K562 (cell line): ENCODE measurements around the gene FGF14. TPM values are rescaled to one million over a fixed set of nuclear protein-coding genes. Genes with fewer than 3 reads are reported as not detected.

ENCODE experiments used
- ATAC-seq: fragments of 200-7000 bp; cut with Tn5 transposase; 3 replicates; pipeline ENCODE4 v1.9.1; 2020; ENCODE audit warnings: moderate library complexity
- BruUV-seq: library from RNA; stranded (reverse); fragments of 400-500 nt; replicated peaks from 2 replicates; lab custom pipeline; 2021; lab: Mats Ljungman, UMichigan
- CTCF ChIA-PET: fragments of 300-600 bp; formaldehyde crosslinking; extraction: SDS; loops from one replicate; lab custom pipeline; 2021; ENCODE audit warnings: low intra/inter-chr PET ratio; lab: Yijun Ruan, JAX
- POLR2A ChIA-PET: fragments of 300-600, 350-650 bp; sonication (Branson Sonifier 250); formaldehyde crosslinking; extraction: SDS; loops from one replicate; lab custom pipeline; 2021; ENCODE audit warnings: antibody characterized with exemption, inconsistent platforms; lab: Yijun Ruan, JAX
- DNase-seq, 4 experiments: peaks; one replicate each; pipeline versions ENCODE4 v3.0.0 to v3.0.0-alpha.2; 2011 to 2018; ENCODE audit warnings: low spot score in 3 of 4, mixed read lengths in 3 of 4; ENCODE audit errors: extremely low read depth in 1 of 4
- FAIRE-seq: peaks from 2 replicates; lab custom pipeline; 2011; peaks lifted over from hg19 to GRCh38; lab: Jason Lieb, UNC
- H2AFZ ChIP-seq: 2 replicates; pipeline ENCODE4 v1.6.0; 2011; ENCODE audit warnings: low read depth, low read length, control low read depth, inconsistent platforms
- H3K27ac ChIP-seq: fragments of 200-600 bp; 3 replicates; pipeline ENCODE4 v1.8.0; 2011; ENCODE audit warnings: low read depth, mild to moderate bottlenecking, control low read depth, inconsistent platforms, low read length, moderate library complexity, mixed read lengths; ENCODE audit errors: extremely low read depth
- H3K27me3 ChIP-seq, 2 experiments: fragments of 300-600 bp in 1 of 2; 2 replicates in 1 of 2; 3 replicates in 1 of 2; pipeline versions ENCODE4 v1.6.0 to v1.8.0; 2011; ENCODE audit warnings: inconsistent platforms in 2 of 2, low read length in 2 of 2, mild to moderate bottlenecking in 1 of 2, mixed read lengths in 1 of 2, moderate library complexity in 1 of 2; ENCODE audit not compliant: control insufficient read depth in 2 of 2, insufficient read depth in 2 of 2
- H3K36me3 ChIP-seq: fragments of 300-600 bp; 3 replicates; pipeline ENCODE4 v1.8.0; 2011; ENCODE audit warnings: mild to moderate bottlenecking, low read length, inconsistent platforms; ENCODE audit not compliant: control insufficient read depth, insufficient read depth
- H3K4me1 ChIP-seq, 2 experiments: fragments of 200-600 bp in 1 of 2; replicated peaks in 1 of 2; 2 replicates in 1 of 2; 3 replicates in 1 of 2; pipeline versions ENCODE4 v1.5.1 to v1.8.0; 2011; ENCODE audit warnings: inconsistent platforms in 2 of 2, low read length in 2 of 2, mild to moderate bottlenecking in 1 of 2, mixed read lengths in 1 of 2, moderate library complexity in 1 of 2; ENCODE audit not compliant: control insufficient read depth in 2 of 2, insufficient read depth in 2 of 2
- H3K4me2 ChIP-seq: 2 replicates; pipeline ENCODE4 v1.6.1; 2011; ENCODE audit warnings: low read length, control low read depth, inconsistent platforms, mixed read lengths; ENCODE audit not compliant: insufficient read depth
- H3K4me3 ChIP-seq: fragments of 200-600 bp; sonication (generic), shearing (Covaris generic); 2 replicates; pipeline ENCODE4 v1.5.1; 2016; ENCODE audit warnings: control low read depth, inconsistent platforms
- H3K79me2 ChIP-seq: fragments of 200-600 bp; 3 replicates; pipeline ENCODE4 v1.8.0; 2011; ENCODE audit warnings: low read length, inconsistent platforms; ENCODE audit not compliant: control insufficient read depth, insufficient read depth
- H3K9ac ChIP-seq, 2 experiments: 2 replicates each; pipeline versions ENCODE4 v1.6.0 to v1.6.1; 2011; ENCODE audit warnings: low read depth in 2 of 2, low read length in 2 of 2, control low read depth in 1 of 2, inconsistent platforms in 1 of 2, mild to moderate bottlenecking in 1 of 2, mixed read lengths in 1 of 2; ENCODE audit not compliant: insufficient read depth in 1 of 2
- H3K9me1 ChIP-seq: one replicate; pipeline ENCODE4 v1.6.0; 2011; ENCODE audit warnings: inconsistent platforms, mild to moderate bottlenecking, low read length, moderate library complexity; ENCODE audit not compliant: control insufficient read depth, insufficient read depth
- H3K9me3 ChIP-seq: replicated peaks from 2 replicates; pipeline ENCODE4 v1.5.1; 2011; ENCODE audit warnings: low read depth, low read length, inconsistent platforms; ENCODE audit not compliant: control insufficient read depth, insufficient read depth
- H4K20me1 ChIP-seq: replicated peaks from 2 replicates; pipeline ENCODE4 v1.6.1; 2011; ENCODE audit warnings: low read length, inconsistent platforms, mixed read lengths; ENCODE audit not compliant: control insufficient read depth, insufficient read depth
- ARID4B ChIP-seq: sonication (generic); formaldehyde crosslinking; IDR thresholded peaks from 2 replicates; pipeline ENCODE4 v1.8.0; 2022; ENCODE audit warnings: mild to moderate bottlenecking, missing genetic modification reagents
- CBFA2T3 ChIP-seq: fragments of 450-650 bp; IDR thresholded peaks from 2 replicates; pipeline ENCODE4 v1.6.1; 2017
- CHD4 ChIP-seq: fragments of 200-600 bp; sonication (generic); IDR thresholded peaks from 3 replicates; pipeline ENCODE4 v1.6.1; 2012; ENCODE audit warnings: low read depth, mild to moderate bottlenecking, mixed read lengths, low read length, inconsistent platforms; ENCODE audit not compliant: insufficient read depth, insufficient replicate concordance, poor library complexity, severe bottlenecking
- CREB1 ChIP-seq, 2 experiments: sonication (generic) in 1 of 2; formaldehyde crosslinking in 1 of 2; IDR thresholded peaks; 2 replicates each; pipeline versions ENCODE4 v1.6.1 to v1.8.0; 2012 to 2022; ENCODE audit warnings: inconsistent platforms in 1 of 2, mild to moderate bottlenecking in 1 of 2, missing genetic modification reagents in 1 of 2, moderate library complexity in 1 of 2
- ILF3 ChIP-seq: fragments of 450-650 bp; IDR thresholded peaks from 2 replicates; pipeline ENCODE4 v1.6.1; 2018; ENCODE audit warnings: antibody characterized with exemption, mild to moderate bottlenecking, moderate library complexity, borderline replicate concordance
- NFIX ChIP-seq: fragments of 250-450 bp; sonication (Bioruptor Pico); IDR thresholded peaks from 2 replicates; pipeline ENCODE4 v1.4.0; 2020; ENCODE audit warnings: low read depth, mild to moderate bottlenecking, moderate library complexity
- NR2C1 ChIP-seq, 2 experiments: fragments of 450-650 bp; IDR thresholded peaks; 2 replicates each; pipeline ENCODE4 v1.6.1; 2017; ENCODE audit warnings: mild to moderate bottlenecking in 2 of 2, antibody characterized with exemption in 1 of 2, inconsistent platforms in 1 of 2, missing compliant biosample characterization in 1 of 2, missing genetic modification characterization in 1 of 2
- PHF21A ChIP-seq: fragments of 450-650 bp; IDR thresholded peaks from 2 replicates; pipeline ENCODE4 v1.6.1; 2017; ENCODE audit warnings: low read depth, borderline replicate concordance
- RFX5 ChIP-seq: IDR thresholded peaks from 2 replicates; pipeline ENCODE4 v1.6.1; 2011; ENCODE audit warnings: low read depth, mild to moderate bottlenecking, improper control_type of control experiment, low read length
- SIN3B ChIP-seq: fragments of 450-650 bp; IDR thresholded peaks from 2 replicates; pipeline ENCODE4 v1.6.1; 2017; ENCODE audit warnings: low read depth, mild to moderate bottlenecking, moderate library complexity
- ZKSCAN1 ChIP-seq: fragments of 150-350 bp; IDR thresholded peaks from 2 replicates; pipeline ENCODE4 v1.6.1; 2016; ENCODE audit warnings: low read depth, low read length
- ZNF121 ChIP-seq: sonication (generic); formaldehyde crosslinking; conservative IDR thresholded peaks from 2 replicates; pipeline ENCODE4 v1.8.0; 2022; ENCODE audit warnings: missing genetic modification reagents
- ZNF124 ChIP-seq: sonication (generic); formaldehyde crosslinking; IDR thresholded peaks from 2 replicates; pipeline ENCODE4 v1.8.1; 2022; ENCODE audit warnings: missing genetic modification reagents
- ZNF586 ChIP-seq: fragments of 450-650 bp; formaldehyde crosslinking; conservative IDR thresholded peaks from 2 replicates; pipeline ENCODE4 v1.4.0; 2020; ENCODE audit warnings: mild to moderate bottlenecking, moderate library complexity
- ZNF609 ChIP-seq: sonication (generic); formaldehyde crosslinking; IDR thresholded peaks from 2 replicates; pipeline ENCODE4 v1.8.1; 2023; ENCODE audit warnings: missing genetic modification reagents, mild to moderate bottlenecking, borderline replicate concordance
- WGBS: fragments of 100-300 bp; shearing (Covaris generic); methylation state at CpG from one replicate; pipeline ENCODE4 v1.1.6; 2016; ENCODE audit warnings: low coverage, mixed read lengths; ENCODE audit not compliant: insufficient coverage; ENCODE audit errors: missing lambda C conversion rate; 5-methylcytosine and 5-hydroxymethylcytosine counted together
- in situ Hi-C: fragments of 300-500 bp; cut with MboI; formaldehyde crosslinking; loops from 4 replicates; pipeline ENCODE4 v1.15.0; 2018; ENCODE audit warnings: inconsistent platforms, mixed read lengths
- intact Hi-C: fragments of 100-400 bp; cut with micrococcal nuclease; formaldehyde crosslinking; loops from 2 replicates; pipeline ENCODE4 v1.14.2; 2022
- polyA plus RNA-seq, 8 experiments: library from polyadenylated mRNA; depleted of rRNA in 4 of 8; stranded (reverse) in 5 of 8; unstranded in 3 of 8; fragments of >200 nt; fragmentation: Nextera tagmentation in 2 of 8; fragmentation: Illumina TruSeq in 1 of 8; extraction: Ambion mirVana in 2 of 8; extraction: Trizol in 1 of 8; gene quantifications; 2 replicates each; pipeline versions ENCODE4 v1.2.1 to v1.2.3, GENCODE V29; 2011 to 2014; ENCODE audit warnings: inconsistent platforms in 1 of 8, missing spikeins in 1 of 8
- total RNA-seq, 7 experiments: library from RNA; depleted of rRNA in 6 of 7; stranded (reverse); fragments of >200 nt in 6 of 7; fragmentation: Illumina TruSeq in 2 of 7; extraction: Trizol in 2 of 7; gene quantifications; 2 replicates each; pipeline versions ENCODE4 v1.2.1 to v1.2.3, GENCODE V29; 2011 to 2021; ENCODE audit warnings: low replicate concordance in 1 of 7

FGF14 gene
- total and polyA plus RNA-seq, 9 of the 15 experiments (the other 6 are each of a cell fraction or from before 2014, with no cell fraction given): not detected

- CTCF ChIA-PET: no interaction called here
- no TSS peak for BruUV-seq
- ATAC-seq: no peak
- TF ChIP-seq PHF21A (no peak), ZNF121 (CRISPR knock-in tag) (no peak), ZNF124 (CRISPR knock-in tag) (no peak), CREB1 (IDR thresholded peaks at IDR 0.05) (no peak), CREB1 (CRISPR knock-in tag; IDR thresholded peaks at IDR 0.05) (no peak), ZNF586 (CRISPR knock-in tag) (no peak), ILF3 (no peak), NR2C1 (IDR thresholded peaks at IDR 0.05) (no peak), NR2C1 (tag; IDR thresholded peaks at IDR 0.05) (no peak), RFX5 (no peak), ZKSCAN1 (no peak), ARID4B (CRISPR knock-in tag) (no peak), CHD4 (no peak), SIN3B (no peak), NFIX (CRISPR knock-in tag) (no peak), ZNF609 (no peak), CBFA2T3 (no peak)
Observed at GRCh38 chr13:101747039-101747438, 654.8 kb downstream of the FGF14 start.

More at GRCh38 chr13:101747039-101747438, 654.8 kb downstream of the FGF14 start:
- H3K9me1 ChIP-seq: no peaks in the 10 kb centered on the region
- H3K27ac ChIP-seq: no peak overlapping the region
- POLR2A ChIA-PET: no interaction called here
- WGBS: 0% methylated on average over 1 of the region's 1 CpG
- in situ Hi-C loops (no loop called here), intact Hi-C loops (no loop called here)
- no peak overlapping the region for H3K9ac ChIP-seq
- no peaks in the 10 kb centered on the region for H3K36me3 ChIP-seq
- H4K20me1 ChIP-seq: no peaks in the 10 kb centered on the region
- no peaks in the 10 kb centered on the region for H3K27me3 ChIP-seq
- no peak overlapping the region for H3K4me2 ChIP-seq
- no peaks in the 10 kb centered on the region for H3K9me3 ChIP-seq
- no peaks in the 10 kb centered on the region for H3K4me1 ChIP-seq
- DNase-seq: no peak
- H2AFZ ChIP-seq: no peak overlapping the region
- H3K4me3 ChIP-seq: no peak overlapping the region
- no peaks in the 10 kb centered on the region for H3K79me2 ChIP-seq
- no peak for FAIRE-seq
